Stimulated activated CD4-positive, alpha-beta T cell treated with anti-CD3 and anti-CD28 coated beads, Interleukin-12 subunit alpha, Interleukin-12 subunit beta, amount 100 ng/mL, for 48 hours (primary cell): ENCODE results near the gene ANKRD27.
"Not testable (repeated sequence)": the region's sequence is repeated elsewhere in the genome, so short reads cannot be mapped to it uniquely, and the experiment has no call there.

Source experiments
- DNase-seq, 3 donors: peaks; one replicate each; pipeline ENCODE4 v3.0.0-alpha.2; 2020; ENCODE audit warnings: low read depth in 2 of 3, low spot score in 1 of 3

The ANKRD27 gene

DNA sequence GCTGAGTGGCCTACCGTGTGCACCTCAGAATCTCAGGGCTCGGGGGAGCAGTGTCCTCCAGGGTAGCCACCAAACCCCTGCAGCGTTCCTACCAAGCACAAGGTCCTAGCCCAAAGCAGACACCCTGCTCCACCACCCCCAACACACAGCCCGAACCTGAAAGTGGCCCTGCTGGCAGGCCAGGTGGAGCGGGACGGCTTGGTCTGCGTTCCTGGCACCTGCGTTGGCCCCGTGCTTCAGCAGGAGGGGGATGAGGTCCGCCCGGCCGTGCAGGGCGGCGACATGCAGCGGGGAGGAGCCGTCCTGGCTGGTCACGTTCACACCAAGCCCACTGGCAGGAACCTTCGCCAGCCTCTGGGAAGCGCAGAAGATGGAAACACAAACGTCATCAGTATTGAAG is 67.5 kb downstream of the ANKRD27 start:
- no peak for DNase-seq

- no peak for DNase-seq
Observed at GRCh38 chr19:32606289-32606688, 68.7 kb downstream of the ANKRD27 start.

DNA sequence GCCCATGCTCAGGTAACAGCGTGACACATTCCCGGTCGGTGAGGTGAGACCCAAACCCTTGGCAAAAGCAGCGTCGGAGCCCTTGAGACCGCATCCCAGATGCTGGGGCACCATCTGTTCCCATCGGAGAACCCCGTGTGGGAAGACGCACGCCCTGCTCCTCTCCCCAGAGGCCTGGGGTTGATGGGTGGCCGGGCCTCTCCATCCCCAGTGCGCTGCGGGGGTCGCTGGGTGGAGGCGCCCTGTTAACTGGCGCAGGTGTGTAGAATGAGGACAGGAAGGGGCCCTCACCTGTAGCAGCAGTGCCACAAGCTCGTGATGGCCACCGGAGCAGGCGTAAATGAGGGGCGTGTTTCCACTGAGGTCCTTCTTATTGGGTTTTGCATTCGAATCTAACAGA is 69.4 kb downstream of the ANKRD27 start:
- DNase-seq, result no peak

- no peak for DNase-seq
Observed at GRCh38 chr19:32603961-32604360, 71.0 kb downstream of the ANKRD27 start.

DNA sequence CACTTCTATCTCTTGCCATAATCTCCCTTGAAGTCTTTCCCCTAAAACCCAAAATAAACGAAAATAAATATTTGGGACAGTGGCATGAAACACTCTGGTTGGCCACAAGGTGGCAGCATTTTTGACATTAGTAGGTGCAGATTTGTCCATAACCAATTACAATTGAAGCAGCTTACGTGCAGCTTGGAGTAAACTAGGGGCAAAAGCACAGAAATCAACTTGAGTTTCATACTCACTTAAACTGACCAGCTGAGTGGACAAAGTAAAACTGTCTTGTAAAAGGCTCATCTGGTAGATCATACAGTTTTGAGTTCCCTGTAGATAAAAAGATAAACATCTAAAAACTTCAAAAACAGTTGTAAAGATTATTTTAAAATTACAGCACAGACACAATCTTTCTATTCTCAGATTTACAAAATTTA is 75.2 kb downstream of the ANKRD27 start:
- peak in 2 of 3 donors; percentile 7 to 44 for DNase-seq

DNA sequence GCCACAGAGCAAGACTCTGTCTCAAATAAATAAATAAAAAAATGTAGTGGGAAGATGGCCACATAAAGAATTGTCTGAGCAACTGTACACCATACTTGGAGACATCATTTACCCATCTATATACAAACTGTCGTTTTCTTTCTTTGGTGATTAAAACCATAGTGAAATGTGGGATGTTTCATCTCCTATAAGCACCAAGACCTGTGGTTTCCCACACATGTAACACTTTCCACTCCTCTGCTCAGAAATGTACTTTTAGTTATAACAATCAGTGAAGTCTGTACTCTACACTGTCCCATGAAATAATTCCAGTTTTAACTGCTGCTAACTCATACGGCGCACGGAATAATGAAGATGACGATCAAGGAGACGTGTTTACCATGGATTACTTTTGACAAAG is 75.7 kb downstream of the ANKRD27 start:
- DNase-seq, result no peak

DNA sequence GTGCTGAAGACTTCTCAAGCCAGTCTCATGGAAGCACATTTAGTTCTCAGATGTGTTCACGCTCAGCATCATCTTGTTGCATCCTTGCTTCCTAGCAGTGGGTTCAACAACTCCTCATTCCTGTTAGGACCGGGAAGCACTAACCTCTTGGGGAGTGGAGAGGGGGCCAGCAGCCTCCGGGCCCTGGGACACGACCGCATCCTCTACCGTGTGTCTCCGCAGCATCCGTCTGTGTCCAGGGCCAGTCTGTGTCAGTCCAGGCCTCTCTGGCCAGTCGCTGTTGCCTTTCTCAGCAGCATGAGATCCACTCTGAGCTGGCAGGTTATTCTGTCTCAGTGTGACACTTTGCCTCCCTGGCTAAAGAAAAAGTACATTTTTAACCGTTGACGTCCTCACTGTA is 77.0 kb downstream of the ANKRD27 start:
- no peak for DNase-seq

DNA sequence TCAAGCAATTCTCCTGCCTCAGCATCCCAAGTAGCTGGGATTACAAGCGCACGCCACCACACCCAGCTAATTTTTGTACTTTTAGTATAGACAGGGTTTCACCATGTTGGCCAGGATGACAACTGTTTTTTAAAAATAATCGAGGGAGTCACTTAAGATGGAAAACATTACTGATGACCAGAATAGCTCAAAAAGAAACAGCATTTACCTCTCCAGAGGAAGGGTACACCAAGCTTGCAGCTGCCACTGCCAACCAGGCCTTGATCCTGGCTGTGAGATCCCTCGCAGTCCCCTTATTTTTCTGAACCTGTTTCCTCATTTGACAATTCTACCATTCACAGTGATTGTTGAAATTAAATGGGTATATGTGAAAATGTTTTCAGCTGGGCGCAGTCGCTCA is 79.5 kb downstream of the ANKRD27 start:
- DNase-seq, result no peak

- no peak for DNase-seq
Observed at GRCh38 chr19:32594021-32594420, 81.0 kb downstream of the ANKRD27 start.

GRCh38 chr19:32587747-32588504 is 87.1 kb downstream of the ANKRD27 start:
- not testable (repeated sequence) for DNase-seq

GRCh38 chr19:32581705-32582179 is 93.2 kb downstream of the ANKRD27 start:
- peak in 1 of 3 donors; percentile 9 for DNase-seq

GRCh38 chr19:32580901-32581704 is 93.9 kb downstream of the ANKRD27 start, which contains the start of gene PDCD5:
Gene PDCD5, plus strand, starts transcription at chr19:32581190. Its CDS starts 72 bp downstream, at chr19:32581262.
- DNase-seq, result peak; percentile 92 to 96 (median 94)

DNA sequence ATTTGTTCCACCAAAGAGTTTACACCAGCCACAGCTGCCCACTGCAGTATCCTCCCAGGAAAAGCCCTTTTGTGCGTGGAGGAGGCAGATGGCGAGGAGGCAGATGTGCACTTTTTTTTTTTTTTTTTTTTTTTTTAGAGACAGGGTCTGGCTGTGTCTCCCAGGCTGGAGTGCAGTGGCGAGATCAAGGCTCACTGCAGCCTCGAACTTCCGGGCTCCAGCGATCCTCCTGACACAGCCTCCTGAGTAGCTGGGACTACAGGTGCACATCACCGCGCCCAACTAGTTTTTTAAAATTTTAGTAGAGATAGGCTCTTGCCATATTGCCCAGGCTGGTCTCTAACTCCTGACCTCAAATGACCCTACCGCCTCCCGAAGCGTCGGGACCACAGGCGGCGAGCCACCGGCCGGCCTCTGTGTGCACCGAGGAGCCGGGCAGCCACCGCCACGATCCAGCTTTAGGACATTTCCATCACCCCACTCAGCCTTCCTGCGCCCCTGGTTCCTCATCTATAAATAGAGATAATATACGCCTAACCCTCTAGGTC is 94.6 kb downstream of the ANKRD27 start:
- DNase-seq, result no peak

DNA sequence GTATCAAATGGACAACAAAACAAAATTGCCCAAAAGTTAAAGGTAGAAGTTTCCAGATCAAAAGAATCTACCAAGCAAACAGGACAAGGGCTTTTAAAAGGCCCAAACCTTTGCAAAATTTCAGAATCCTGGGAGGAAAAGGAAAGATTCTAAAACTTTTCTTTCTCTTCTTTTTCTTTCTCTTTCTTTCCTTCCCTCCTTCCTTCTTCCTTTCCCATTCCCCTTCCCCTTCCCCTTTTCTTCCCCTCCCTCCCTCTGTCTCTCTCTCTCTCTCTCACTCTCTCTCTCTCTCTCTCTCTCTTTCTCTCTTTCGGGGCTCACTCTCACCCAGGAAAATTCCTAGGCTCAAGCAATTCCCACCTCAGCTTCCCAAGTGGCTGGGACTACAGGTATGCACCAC is 98.2 kb downstream of the ANKRD27 start:
- no peak for DNase-seq

GRCh38 chr19:32573492-32573794 is 101.5 kb downstream of the ANKRD27 start:
- no peak for DNase-seq

GRCh38 chr19:32572700-32573491 is 102.1 kb downstream of the ANKRD27 start:
- DNase-seq, result not testable (repeated sequence)

GRCh38 chr19:32571471-32572075 is 103.4 kb downstream of the ANKRD27 start:
- not testable (repeated sequence) for DNase-seq

DNA sequence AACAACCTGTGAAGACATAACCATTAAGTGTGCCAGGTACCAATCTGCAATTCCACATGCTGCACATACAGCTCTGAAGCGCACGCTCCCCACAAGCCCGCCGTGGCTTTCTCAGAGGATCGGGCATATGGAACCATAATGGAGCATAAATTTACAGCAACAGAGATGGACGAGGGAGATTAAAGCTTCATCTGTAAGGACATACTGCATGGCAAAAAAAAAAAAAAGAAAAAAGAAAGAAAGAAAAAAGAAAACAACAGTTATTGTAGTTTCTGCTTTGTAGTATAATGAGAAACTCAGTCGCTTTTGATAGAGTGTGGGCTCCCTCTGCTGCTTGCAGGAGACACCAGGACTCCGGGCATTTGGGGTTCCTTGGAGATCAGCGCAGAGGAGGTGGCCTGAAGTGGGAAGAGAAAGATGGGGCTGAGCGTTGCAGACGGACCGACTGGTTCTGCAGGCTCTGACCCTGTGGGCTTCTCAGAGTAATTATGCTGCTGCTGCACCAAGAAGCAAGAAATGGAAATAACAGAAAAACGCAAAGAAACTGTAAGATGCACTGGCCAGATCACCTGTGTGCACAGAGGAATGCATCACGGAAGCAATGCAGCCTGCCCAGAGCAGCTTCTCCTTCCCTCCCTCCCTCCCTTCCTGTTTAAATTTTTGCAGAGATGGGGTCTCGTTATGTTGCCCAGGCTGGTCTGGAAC is 104.7 kb downstream of the ANKRD27 start:
- peak in 2 of 3 donors; percentile 21 to 24 for DNase-seq

- no peak for DNase-seq
Observed at GRCh38 chr19:32567486-32567885, 107.5 kb downstream of the ANKRD27 start.

- DNase-seq, result no peak
Observed at GRCh38 chr19:32566246-32566830, 108.6 kb downstream of the ANKRD27 start.
